Heart left ventricle (tissue), 13 donors: Measurements from ENCODE around the gene RIN3.

Experiments
- POLR2A ChIP-seq, 2 donors: fragments of 450-650 bp; IDR thresholded peaks; one replicate each; pipeline ENCODE4 v1.6.1; 2017; ENCODE audit warnings: antibody characterized with exemption in 2 of 2, mild to moderate bottlenecking in 2 of 2, moderate library complexity in 2 of 2
- TF ChIP-seq, protein P1 (sequence below), 12 donors: fragments of 200-600 bp; sonication (generic) in 4 of 12; IDR thresholded peaks; one replicate each; pipeline versions ENCODE4 v1.5.0 to v1.8.0; 2018 to 2022; ENCODE audit warnings: antibody characterized with exemption in 12 of 12, mild to moderate bottlenecking in 5 of 12
- donor health status: ischemic (EF 13 %, LVEDD 7.1; RV severe dilation, severe dysfunction).
- donor health status: DM: no; HTN: yes; CAD: no.
- donor health status: DM: no; HTN: no; CAD: no.
- donor health status: ischemic (EF 25% LVEDD 6.9; RV normal size, moderate dysfunction).
- donor health status: ischemic (EF 25% LVEDD 5.7; RV mildly dilated, moderate dysfunction).
- donor health status: ischemic (EF 35%, LVEDD 5.7; RV mildly dilated, moderate dysfunction).
- donor health status: nonischemic (EF 11% LVEDD 7.7; RV severe dilation, severe dysfunction).
- donor health status: DM: yes; HTN: yes; CAD: no.
- donor health status: PGD.
- donor health status: ischemic (EF 29% LVEDD 5.4; RV normal size, mild dysfunction).
- donor health status: nonischemic (EF 23%, LVEDD 6.1; RV moderate dilation, normal function).

GRCh38 chr14:92684801-92685560 lies 171.4 kb downstream of the RIN3 start:
- TF ChIP-seq, protein P1, sequence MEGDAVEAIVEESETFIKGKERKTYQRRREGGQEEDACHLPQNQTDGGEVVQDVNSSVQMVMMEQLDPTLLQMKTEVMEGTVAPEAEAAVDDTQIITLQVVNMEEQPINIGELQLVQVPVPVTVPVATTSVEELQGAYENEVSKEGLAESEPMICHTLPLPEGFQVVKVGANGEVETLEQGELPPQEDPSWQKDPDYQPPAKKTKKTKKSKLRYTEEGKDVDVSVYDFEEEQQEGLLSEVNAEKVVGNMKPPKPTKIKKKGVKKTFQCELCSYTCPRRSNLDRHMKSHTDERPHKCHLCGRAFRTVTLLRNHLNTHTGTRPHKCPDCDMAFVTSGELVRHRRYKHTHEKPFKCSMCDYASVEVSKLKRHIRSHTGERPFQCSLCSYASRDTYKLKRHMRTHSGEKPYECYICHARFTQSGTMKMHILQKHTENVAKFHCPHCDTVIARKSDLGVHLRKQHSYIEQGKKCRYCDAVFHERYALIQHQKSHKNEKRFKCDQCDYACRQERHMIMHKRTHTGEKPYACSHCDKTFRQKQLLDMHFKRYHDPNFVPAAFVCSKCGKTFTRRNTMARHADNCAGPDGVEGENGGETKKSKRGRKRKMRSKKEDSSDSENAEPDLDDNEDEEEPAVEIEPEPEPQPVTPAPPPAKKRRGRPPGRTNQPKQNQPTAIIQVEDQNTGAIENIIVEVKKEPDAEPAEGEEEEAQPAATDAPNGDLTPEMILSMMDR (IDR thresholded peaks at IDR 0.05): no peak
- no peak for TF ChIP-seq POLR2A (IDR thresholded peaks at IDR 0.05)
